ENCODE measurements around the gene GLRA1.
"Not testable (repeated sequence)": the region's sequence is repeated elsewhere in the genome, so short reads cannot be mapped to it uniquely, and the experiment has no call there.

Gene GLRA1

GRCh38 chr5:151913425-151913824 is 11.2 kb downstream of the GLRA1 start:
- no peak for DNase-seq

GRCh38 chr5:151912360-151912759 is 12.3 kb downstream of the GLRA1 start:
- DNase-seq = no peak

- DNase-seq = no peak
Observed at GRCh38 chr5:151911011-151911410, 13.6 kb downstream of the GLRA1 start.

- no peak for DNase-seq
Observed at GRCh38 chr5:151909628-151910027, 15.0 kb downstream of the GLRA1 start.

- no peak for DNase-seq
Observed at GRCh38 chr5:151906246-151906645, 18.4 kb downstream of the GLRA1 start.

GRCh38 chr5:151905557-151905961 is 19.1 kb downstream of the GLRA1 start:
- DNase-seq = no peak

- DNase-seq = no peak
Observed at GRCh38 chr5:151904909-151905308, 19.7 kb downstream of the GLRA1 start.

GRCh38 chr5:151904127-151904526 is 20.5 kb downstream of the GLRA1 start:
- DNase-seq = no peak

GRCh38 chr5:151903243-151903653 is 21.4 kb downstream of the GLRA1 start:
- DNase-seq = no peak

- no peak for DNase-seq
Observed at GRCh38 chr5:151902215-151902614, 22.4 kb downstream of the GLRA1 start.

GRCh38 chr5:151901611-151902010 is 23.0 kb downstream of the GLRA1 start:
- no peak for DNase-seq

- no peak for DNase-seq
Observed at GRCh38 chr5:151900891-151901290, 23.8 kb downstream of the GLRA1 start.

GRCh38 chr5:151899399-151899798 is 25.3 kb downstream of the GLRA1 start:
- DNase-seq = no peak

- no peak for DNase-seq
Observed at GRCh38 chr5:151897896-151898295, 26.8 kb downstream of the GLRA1 start.

- DNase-seq = no peak
Observed at GRCh38 chr5:151897020-151897552, 27.6 kb downstream of the GLRA1 start.

- no peak for DNase-seq
Observed at GRCh38 chr5:151896031-151896691, 28.5 kb downstream of the GLRA1 start.

- DNase-seq = no peak
Observed at GRCh38 chr5:151895660-151896030, 29.0 kb downstream of the GLRA1 start.

- not testable (repeated sequence) for DNase-seq
Observed at GRCh38 chr5:151893485-151893884, 31.2 kb downstream of the GLRA1 start.

- DNase-seq = peak; percentile 23
Observed at GRCh38 chr5:151892393-151892792, 32.3 kb downstream of the GLRA1 start.

GRCh38 chr5:151890299-151890698 is 34.4 kb downstream of the GLRA1 start:
- no peak for DNase-seq

- DNase-seq = no peak
Observed at GRCh38 chr5:151889614-151890013, 35.0 kb downstream of the GLRA1 start.

GRCh38 chr5:151886546-151887275 is 37.9 kb downstream of the GLRA1 start:
- no peak for DNase-seq

GRCh38 chr5:151885138-151885908 is 39.3 kb downstream of the GLRA1 start:
- DNase-seq = no peak
